Measurements from ENCODE around the gene FXYD5. TPM values are rescaled to one million over a fixed set of nuclear protein-coding genes. Genes with fewer than 3 reads are reported as not detected.
A peak's percentile ranks its signal among the peaks of the same experiment; 100 is the strongest.

Gene FXYD5
- total and polyA plus RNA-seq, 2 donors (not counting 1 experiment from before 2014, with no cell fraction given), result 19.8 to 100 TPM

DNA sequence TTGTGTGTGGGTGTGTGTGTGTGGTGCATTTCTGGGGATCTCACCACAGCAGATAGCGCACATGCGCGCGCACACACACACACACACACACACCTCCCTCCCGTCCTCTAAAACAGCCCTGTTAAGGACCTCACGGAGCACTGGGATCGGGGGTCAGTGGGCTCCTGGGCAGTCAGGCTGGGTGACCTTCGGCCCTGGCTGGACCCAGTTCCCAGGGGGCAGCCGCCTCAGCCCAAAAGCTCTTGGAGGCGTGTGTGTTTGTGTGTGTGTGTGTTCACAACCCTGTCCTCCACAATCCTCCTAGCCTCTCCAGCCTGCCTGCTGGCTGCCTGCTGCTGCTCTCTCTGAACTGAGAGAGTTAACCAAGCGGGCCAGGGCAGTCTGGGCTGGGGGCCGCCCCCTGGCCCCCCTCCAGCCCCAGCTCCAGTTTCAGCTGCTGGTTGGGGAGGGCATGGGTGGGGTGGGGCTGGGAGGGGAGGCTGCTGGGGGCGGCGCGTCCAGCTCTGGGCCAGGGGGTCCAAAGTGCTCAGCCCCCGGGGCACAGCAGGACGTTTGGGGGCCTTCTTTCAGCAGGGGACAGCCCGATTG is 16.1 kb upstream of the FXYD5 start, which contains the start of gene FXYD1:
Gene FXYD1, plus strand, starts transcription at position 520 of the 588 bp plus-strand sequence. CDS start 1,256 bp downstream, outside the sequence.
- Histone ChIP-seq H3K27me3 (ENCODE audit: control insufficient read depth, insufficient read depth, low read length) (peaks cover 5% of the 10 kb centered on the region), H3K9ac (ENCODE audit: insufficient read depth, low read length) (peak within 1 kb of the TSS; percentile 34), H3K4me3 (replicated peaks in 1 of 4; ENCODE audit: control extremely low read depth in 1 of 4, insufficient read depth in 1 of 4, low read depth in 3 of 4, low read length in 4 of 4) (peak within 1 kb of the TSS in 2 of 4 experiments; percentile 3 to 48), H3K9me3 (ENCODE audit: control insufficient read depth, insufficient read depth, low read depth, low read length) (no peaks in the 10 kb centered on the region), H3K4me1 (ENCODE audit: control insufficient read depth, extremely low read depth, insufficient read depth, low read length) (peaks cover 30% of the 10 kb centered on the region), H2AFZ (ENCODE audit: low read length) (peak within 1 kb of the TSS; percentile 77), H3K79me2 (ENCODE audit: control insufficient read depth, insufficient read depth, low read length) (no peaks in the 10 kb centered on the region), H3K27ac (ENCODE audit: insufficient read depth, low read length) (peak within 1 kb of the TSS; percentile 43), H3K36me3 (ENCODE audit: control insufficient read depth, insufficient read depth, low read length) (no peaks in the 10 kb centered on the region), H4K20me1 (ENCODE audit: control insufficient read depth, extremely low read depth, insufficient read depth, low read length) (no peaks in the 10 kb centered on the region), H3K4me2 (ENCODE audit: extremely low read depth, insufficient read depth, low read length) (peak within 1 kb of the TSS; percentile 51)
- peak in 1 of 2 donors; percentile 55 for DNase-seq (ENCODE audit: low read depth in 2 of 2)
- TF ChIP-seq, protein P1, sequence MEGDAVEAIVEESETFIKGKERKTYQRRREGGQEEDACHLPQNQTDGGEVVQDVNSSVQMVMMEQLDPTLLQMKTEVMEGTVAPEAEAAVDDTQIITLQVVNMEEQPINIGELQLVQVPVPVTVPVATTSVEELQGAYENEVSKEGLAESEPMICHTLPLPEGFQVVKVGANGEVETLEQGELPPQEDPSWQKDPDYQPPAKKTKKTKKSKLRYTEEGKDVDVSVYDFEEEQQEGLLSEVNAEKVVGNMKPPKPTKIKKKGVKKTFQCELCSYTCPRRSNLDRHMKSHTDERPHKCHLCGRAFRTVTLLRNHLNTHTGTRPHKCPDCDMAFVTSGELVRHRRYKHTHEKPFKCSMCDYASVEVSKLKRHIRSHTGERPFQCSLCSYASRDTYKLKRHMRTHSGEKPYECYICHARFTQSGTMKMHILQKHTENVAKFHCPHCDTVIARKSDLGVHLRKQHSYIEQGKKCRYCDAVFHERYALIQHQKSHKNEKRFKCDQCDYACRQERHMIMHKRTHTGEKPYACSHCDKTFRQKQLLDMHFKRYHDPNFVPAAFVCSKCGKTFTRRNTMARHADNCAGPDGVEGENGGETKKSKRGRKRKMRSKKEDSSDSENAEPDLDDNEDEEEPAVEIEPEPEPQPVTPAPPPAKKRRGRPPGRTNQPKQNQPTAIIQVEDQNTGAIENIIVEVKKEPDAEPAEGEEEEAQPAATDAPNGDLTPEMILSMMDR (conservative IDR thresholded peaks at IDR 0.05 in 1 of 2, IDR thresholded peaks at IDR 0.05 in 1 of 2; ENCODE audit: low read depth in 1 of 2, low read length in 2 of 2), result no peak
- no peak for TF ChIP-seq EZH2 (IDR thresholded peaks at IDR 0.05; ENCODE audit: low read length, missing control alignments)

DNA sequence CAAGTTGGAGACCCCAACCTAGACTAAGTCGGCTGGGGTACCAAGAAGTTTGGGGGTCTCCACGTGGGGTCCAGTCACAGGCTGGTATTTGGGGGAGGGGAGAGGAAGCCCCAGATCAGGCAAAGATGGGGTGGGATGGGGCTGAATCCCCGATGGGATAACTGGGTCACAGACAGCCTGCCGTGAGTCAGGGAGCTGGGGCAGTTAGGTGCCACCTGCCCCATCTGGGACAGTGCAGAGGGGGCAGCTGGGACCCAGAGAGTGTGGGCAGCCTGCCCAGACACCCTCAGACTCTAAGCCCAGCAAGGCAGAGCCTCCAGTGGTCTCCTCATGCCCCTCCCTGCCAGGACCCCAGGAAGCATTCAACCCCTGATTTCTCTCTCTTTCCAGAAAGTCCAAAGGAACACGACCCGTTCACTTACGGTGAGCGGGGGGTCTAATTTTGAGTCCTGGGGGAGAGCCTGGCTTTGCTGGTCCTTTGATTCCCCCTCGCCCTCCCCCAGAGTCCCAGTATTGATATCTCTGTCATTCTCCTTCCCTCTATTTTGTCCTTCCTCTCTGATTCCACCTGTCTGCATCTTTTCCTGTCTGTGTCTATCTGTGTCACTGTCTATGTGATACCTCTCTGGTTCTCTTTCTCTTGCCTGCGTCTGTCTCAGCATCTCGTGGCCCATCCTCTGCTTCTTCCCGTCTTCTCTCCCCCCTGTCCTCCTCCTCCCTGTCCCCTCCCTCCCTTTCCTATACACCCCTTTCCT is 14.2 kb upstream of the FXYD5 start:
- Histone ChIP-seq H3K79me2 (ENCODE audit: control insufficient read depth, insufficient read depth, low read length) (no peaks in the 10 kb centered on the region), H3K27ac (ENCODE audit: insufficient read depth, low read length) (no peak overlapping the region), H3K36me3 (ENCODE audit: control insufficient read depth, insufficient read depth, low read length) (no peaks in the 10 kb centered on the region), H3K4me1 (ENCODE audit: control insufficient read depth, extremely low read depth, insufficient read depth, low read length) (peaks cover 28% of the 10 kb centered on the region), H3K4me2 (ENCODE audit: extremely low read depth, insufficient read depth, low read length) (peak overlapping the region; percentile 69), H3K9ac (ENCODE audit: insufficient read depth, low read length) (no peak overlapping the region), H2AFZ (ENCODE audit: low read length) (no peak overlapping the region), H3K27me3 (ENCODE audit: control insufficient read depth, insufficient read depth, low read length) (peaks cover 3% of the 10 kb centered on the region), H4K20me1 (ENCODE audit: control insufficient read depth, extremely low read depth, insufficient read depth, low read length) (no peaks in the 10 kb centered on the region), H3K4me3 (replicated peaks in 1 of 4; ENCODE audit: control extremely low read depth in 1 of 4, insufficient read depth in 1 of 4, low read depth in 3 of 4, low read length in 4 of 4) (peak overlapping the region in 1 of 4 experiments; percentile 48), H3K9me3 (ENCODE audit: control insufficient read depth, insufficient read depth, low read depth, low read length) (no peaks in the 10 kb centered on the region)
- no peak for DNase-seq (ENCODE audit: low read depth in 2 of 2)
- TF ChIP-seq, protein P1 (conservative IDR thresholded peaks at IDR 0.05 in 1 of 2, IDR thresholded peaks at IDR 0.05 in 1 of 2; ENCODE audit: low read depth in 1 of 2, low read length in 2 of 2), result no peak
- no peak for TF ChIP-seq EZH2 (IDR thresholded peaks at IDR 0.05; ENCODE audit: low read length, missing control alignments)

All from fibroblast of lung (primary cell).